ENCODE results near the gene POLR2A. TPM values are rescaled to one million over a fixed set of nuclear protein-coding genes. Genes with fewer than 3 reads are reported as not detected.

POLR2A gene
- total RNA-seq, 1 experiment from 2014 or later: 35.3 TPM

DNA sequence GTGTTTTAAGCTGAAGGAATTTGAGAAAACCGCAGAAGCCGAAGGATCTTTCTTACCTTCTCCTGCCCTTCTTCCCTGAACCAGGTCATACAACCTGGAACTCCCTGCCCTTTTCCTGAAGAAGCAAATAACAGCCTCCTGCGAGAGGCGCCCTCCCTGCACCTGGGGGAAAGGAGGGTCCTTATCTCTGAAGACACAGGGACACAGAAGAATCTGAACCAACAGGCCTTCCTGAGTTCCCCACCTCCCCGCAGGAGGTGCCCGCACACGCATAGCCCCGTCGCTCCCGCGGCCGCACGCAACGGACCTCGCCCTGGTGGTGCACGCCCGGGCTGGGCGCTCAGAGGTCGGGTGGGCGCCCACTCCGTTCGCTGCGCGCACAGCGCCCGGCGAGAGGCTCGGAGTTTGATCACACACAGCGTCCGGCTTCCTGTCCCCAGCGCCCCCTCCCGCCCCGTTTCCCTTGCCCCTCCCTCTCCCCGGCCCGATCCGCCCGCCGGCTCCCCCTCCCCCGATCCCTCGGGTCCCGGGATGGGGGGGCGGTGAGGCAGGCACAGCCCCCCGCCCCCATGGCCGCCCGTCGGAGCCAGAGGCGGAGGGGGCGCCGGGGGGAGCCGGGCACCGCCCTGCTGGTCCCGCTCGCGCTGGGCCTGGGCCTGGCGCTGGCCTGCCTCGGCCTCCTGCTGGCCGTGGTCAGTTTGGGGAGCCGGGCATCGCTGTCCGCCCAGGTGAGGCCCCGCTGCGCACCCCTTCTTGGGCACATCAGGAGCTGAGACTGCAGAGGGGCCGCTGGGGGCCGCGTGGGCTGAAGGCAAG is 64.6 kb downstream of the POLR2A start, which contains the start of gene TNFSF12:
Gene TNFSF12, plus strand, starts transcription at position 474 of the 816 bp plus-strand sequence. Its CDS starts 96 bp downstream, at position 570.
- DNase-seq (ENCODE audit: extremely low read depth, low read depth): peak; percentile 24

Small RNA genes within 50 kb of the gene (small RNA-seq; reads per million reads assigned to genes)
- gene RF00019: 0 reads per million in 2 experiments

Other genes with a start within 250 kb of the POLR2A start
- gene DVL2, start 249.8 kb upstream of the POLR2A start, total RNA-seq (2014; rRNA removed; shearing (Covaris generic)): 49.5 and 54.9 TPM in 2 replicates
- 32.5 and 38.8 TPM in 2 replicates for gene PHF23, start 244.9 kb upstream of the POLR2A start, total RNA-seq (2014; rRNA removed; shearing (Covaris generic))
- gene GABARAP, start 241.9 kb upstream of the POLR2A start, total RNA-seq (2014; rRNA removed; shearing (Covaris generic)): 150 and 175 TPM in 2 replicates
- 46.9 and 48.4 TPM in 2 replicates for gene CTDNEP1, start 232.6 kb upstream of the POLR2A start, total RNA-seq (2014; rRNA removed; shearing (Covaris generic))
- gene ELP5, start 232.2 kb upstream of the POLR2A start, total RNA-seq (2014; rRNA removed; shearing (Covaris generic)): 60.6 and 61.4 TPM in 2 replicates
- gene CLDN7, start 221.9 kb upstream of the POLR2A start, total RNA-seq (2014; rRNA removed; shearing (Covaris generic)): 12.6 and 13.2 TPM in 2 replicates
- not detected in 2 replicates for gene SLC2A4, start 202.6 kb upstream of the POLR2A start, total RNA-seq (2014; rRNA removed; shearing (Covaris generic))
- gene YBX2, start 189.7 kb upstream of the POLR2A start, total RNA-seq (2014; rRNA removed; shearing (Covaris generic)): 0.06 and 0.15 TPM in 2 replicates
- 659 and 733 TPM in 2 replicates for gene EIF5A, start 176.7 kb upstream of the POLR2A start, total RNA-seq (2014; rRNA removed; shearing (Covaris generic))
- 63.3 and 64.2 TPM in 2 replicates for gene GPS2, start 169.0 kb upstream of the POLR2A start, total RNA-seq (2014; rRNA removed; shearing (Covaris generic))
- 15.0 and 22.7 TPM in 2 replicates for gene NEURL4, start 155.0 kb upstream of the POLR2A start, total RNA-seq (2014; rRNA removed; shearing (Covaris generic))
- 0.02 TPM in 1 of 2 replicates, not detected in the other for gene ACAP1, start 147.8 kb upstream of the POLR2A start, total RNA-seq (2014; rRNA removed; shearing (Covaris generic))
- gene KCTD11, start 132.2 kb upstream of the POLR2A start, total RNA-seq (2014; rRNA removed; shearing (Covaris generic)): 5.0 and 6.0 TPM in 2 replicates
- gene TMEM95, start 129.2 kb upstream of the POLR2A start, total RNA-seq (2014; rRNA removed; shearing (Covaris generic)): not detected in 2 replicates
- 3.5 and 3.9 TPM in 2 replicates for gene TNK1, start 103.3 kb upstream of the POLR2A start, total RNA-seq (2014; rRNA removed; shearing (Covaris generic))
- 31.3 and 32.4 TPM in 2 replicates for gene PLSCR3, start 89.8 kb upstream of the POLR2A start, total RNA-seq (2014; rRNA removed; shearing (Covaris generic))
- 107 and 202 TPM in 2 replicates for gene TMEM256, start 80.3 kb upstream of the POLR2A start, total RNA-seq (2014; rRNA removed; shearing (Covaris generic))
- 5.5 and 6.2 TPM in 2 replicates for gene NLGN2, start 76.5 kb upstream of the POLR2A start, total RNA-seq (2014; rRNA removed; shearing (Covaris generic))
- not detected in 2 replicates for gene SPEM1, start 64.0 kb upstream of the POLR2A start, total RNA-seq (2014; rRNA removed; shearing (Covaris generic))
- not detected in 2 replicates for gene SPEM2, start 58.8 kb upstream of the POLR2A start, total RNA-seq (2014; rRNA removed; shearing (Covaris generic))
- gene SPEM3, start 55.5 kb upstream of the POLR2A start, total RNA-seq (2014; rRNA removed; shearing (Covaris generic)): not detected in 2 replicates
- gene TMEM102, start 48.9 kb upstream of the POLR2A start, total RNA-seq (2014; rRNA removed; shearing (Covaris generic)): 6.3 and 7.9 TPM in 2 replicates
- 1.2 TPM in 2 replicates for gene FGF11, start 44.9 kb upstream of the POLR2A start, total RNA-seq (2014; rRNA removed; shearing (Covaris generic))
- 3.6 and 3.8 TPM in 2 replicates for gene CHRNB1, start 39.3 kb upstream of the POLR2A start, total RNA-seq (2014; rRNA removed; shearing (Covaris generic))
- gene ZBTB4, start 4.7 kb upstream of the POLR2A start, total RNA-seq (2014; rRNA removed; shearing (Covaris generic)): 14.7 and 15.3 TPM in 2 replicates
- not detected in 2 replicates for gene SLC35G6, start 2.9 kb upstream of the POLR2A start, total RNA-seq (2014; rRNA removed; shearing (Covaris generic))
- gene TNFSF12, start 64.7 kb downstream of the POLR2A start, total RNA-seq (2014; rRNA removed; shearing (Covaris generic)): 6.9 and 8.1 TPM in 2 replicates
- gene TNFSF13, start 74.4 kb downstream of the POLR2A start, total RNA-seq (2014; rRNA removed; shearing (Covaris generic)): 0.63 and 1.4 TPM in 2 replicates
- gene SENP3, start 77.6 kb downstream of the POLR2A start, total RNA-seq (2014; rRNA removed; shearing (Covaris generic)): 92.2 and 102 TPM in 2 replicates
- 24.5 and 29.4 TPM in 2 replicates for gene CD68, start 95.3 kb downstream of the POLR2A start, total RNA-seq (2014; rRNA removed; shearing (Covaris generic))
- gene MPDU1, start 99.5 kb downstream of the POLR2A start, total RNA-seq (2014; rRNA removed; shearing (Covaris generic)): 107 and 133 TPM in 2 replicates
- gene SOX15, start 105.7 kb downstream of the POLR2A start, total RNA-seq (2014; rRNA removed; shearing (Covaris generic)): 0.47 TPM in 1 of 2 replicates, not detected in the other
- 72.6 and 73.3 TPM in 2 replicates for gene FXR2, start 130.5 kb downstream of the POLR2A start, total RNA-seq (2014; rRNA removed; shearing (Covaris generic))
- gene SAT2, start 143.5 kb downstream of the POLR2A start, total RNA-seq (2014; rRNA removed; shearing (Covaris generic)): 51.5 and 53.9 TPM in 2 replicates
- gene SHBG, start 145.8 kb downstream of the POLR2A start, total RNA-seq (2014; rRNA removed; shearing (Covaris generic)): 0.10 TPM in 1 of 2 replicates, not detected in the other
- gene ATP1B2, start 166.6 kb downstream of the POLR2A start, total RNA-seq (2014; rRNA removed; shearing (Covaris generic)): not detected in 2 replicates
- 44.4 and 46.2 TPM in 2 replicates for gene TP53, start 203.1 kb downstream of the POLR2A start, total RNA-seq (2014; rRNA removed; shearing (Covaris generic))
- gene WRAP53, start 204.1 kb downstream of the POLR2A start, total RNA-seq (2014; rRNA removed; shearing (Covaris generic)): 16.1 and 17.1 TPM in 2 replicates
- 0.14 and 0.35 TPM in 2 replicates for gene EFNB3, start 220.8 kb downstream of the POLR2A start, total RNA-seq (2014; rRNA removed; shearing (Covaris generic))
- gene DNAH2, start 233.4 kb downstream of the POLR2A start, total RNA-seq (2014; rRNA removed; shearing (Covaris generic)): not detected in 2 replicates

Measured in NCI-H460 (cell line).